Measurements from ENCODE around the gene SLC16A10. TPM values are rescaled to one million over a fixed set of nuclear protein-coding genes. Genes with fewer than 3 reads are reported as not detected.

The SLC16A10 gene
- polyA plus RNA-seq, 1 donor (not counting 4 experiments of a cell fraction or from before 2014, with no cell fraction given), result not detected

GRCh38 chr6:111215131-111215530 is 127.8 kb downstream of the SLC16A10 start:
- Histone ChIP-seq H3K27ac (ENCODE audit: control insufficient read depth, insufficient read depth, low read length) (no peak overlapping the region), H3K4me2 (ENCODE audit: control insufficient read depth, extremely low read depth, insufficient read depth, low read depth, low read length) (no peak overlapping the region), H4K20me1 (ENCODE audit: control insufficient read depth, extremely low read depth, insufficient read depth, low read length) (no peaks in the 10 kb centered on the region), H3K27me3 (ENCODE audit: control insufficient read depth, extremely low read depth, insufficient read depth, low read length) (no peaks in the 10 kb centered on the region), H3K9me3 (ENCODE audit: control insufficient read depth, low read depth, low read length) (no peaks in the 10 kb centered on the region), H3K79me2 (ENCODE audit: control insufficient read depth, insufficient read depth, low read length) (no peaks in the 10 kb centered on the region), H2AFZ (ENCODE audit: control insufficient read depth, low read length) (no peak overlapping the region), H3K9ac (ENCODE audit: control insufficient read depth, extremely low read depth, insufficient read depth, low read length) (no peak overlapping the region), H3K36me3 (ENCODE audit: control insufficient read depth in 2 of 2, extremely low read depth in 1 of 2, insufficient read depth in 2 of 2, low read length in 2 of 2) (no peaks in the 10 kb centered on the region), H3K4me3 (ENCODE audit: control insufficient read depth in 2 of 3, extremely low read depth in 1 of 3, insufficient read depth in 2 of 3, low read depth in 1 of 3, low read length in 3 of 3) (no peak overlapping the region), H3K9me1 (ENCODE audit: control insufficient read depth, extremely low read depth, insufficient read depth, low read length) (no peaks in the 10 kb centered on the region), H3K4me1 (ENCODE audit: control insufficient read depth, extremely low read depth, insufficient read depth, low read length) (no peaks in the 10 kb centered on the region)
- dilution Hi-C loops (cut with MboI; ENCODE audit: extremely low pct_ligation_motif_present, low sequenced_read_pairs), result loop anchor here (25.0 kb wide), 1 partner anchor 178 kb away; no protein-coding TSS in a partner anchor
- no peak for TF ChIP-seq EZH2 (IDR thresholded peaks at IDR 0.05; ENCODE audit: low read length)
- TF ChIP-seq CTCF (optimal IDR thresholded peaks at IDR 0.05 in 1 of 3, IDR thresholded peaks at IDR 0.05 in 1 of 3, conservative IDR thresholded peaks at IDR 0.05 in 1 of 3; ENCODE audit: extremely low read depth in 1 of 3, insufficient read depth in 2 of 3, low read length in 3 of 3), result no peak
- FAIRE-seq (no peak), DNase-seq (ENCODE audit: low read depth, low spot score) (no peak)

DNA sequence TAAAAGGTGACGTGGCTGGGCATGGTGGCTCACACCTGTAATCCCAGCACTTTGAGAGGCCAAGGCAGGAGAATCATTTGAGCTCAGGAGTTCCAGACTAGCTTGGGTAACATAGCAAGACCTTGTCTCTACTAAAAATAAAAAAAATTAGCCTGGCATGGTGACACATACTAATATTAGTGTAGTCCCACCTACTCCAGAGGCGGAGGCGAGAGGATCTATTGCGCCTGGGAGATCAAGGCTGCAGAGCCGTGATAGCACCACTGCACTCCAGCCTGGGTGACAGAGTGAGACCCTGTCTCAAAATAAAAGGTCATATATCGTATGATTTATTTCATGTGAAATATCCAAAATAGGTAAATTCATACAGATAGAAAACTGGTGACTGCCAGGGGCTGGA is 132.5 kb downstream of the SLC16A10 start:
- Histone ChIP-seq H3K79me2 (ENCODE audit: control insufficient read depth, insufficient read depth, low read length) (no peaks in the 10 kb centered on the region), H3K9ac (ENCODE audit: control insufficient read depth, extremely low read depth, insufficient read depth, low read length) (no peak overlapping the region), H3K27ac (ENCODE audit: control insufficient read depth, insufficient read depth, low read length) (no peak overlapping the region), H3K4me1 (ENCODE audit: control insufficient read depth, extremely low read depth, insufficient read depth, low read length) (no peaks in the 10 kb centered on the region), H3K4me2 (ENCODE audit: control insufficient read depth, extremely low read depth, insufficient read depth, low read depth, low read length) (no peak overlapping the region), H3K9me3 (ENCODE audit: control insufficient read depth, low read depth, low read length) (no peaks in the 10 kb centered on the region), H3K36me3 (ENCODE audit: control insufficient read depth in 2 of 2, extremely low read depth in 1 of 2, insufficient read depth in 2 of 2, low read length in 2 of 2) (no peaks in the 10 kb centered on the region), H3K27me3 (ENCODE audit: control insufficient read depth, extremely low read depth, insufficient read depth, low read length) (no peaks in the 10 kb centered on the region), H3K9me1 (ENCODE audit: control insufficient read depth, extremely low read depth, insufficient read depth, low read length) (no peaks in the 10 kb centered on the region), H2AFZ (ENCODE audit: control insufficient read depth, low read length) (no peak overlapping the region), H3K4me3 (ENCODE audit: control insufficient read depth in 2 of 3, extremely low read depth in 1 of 3, insufficient read depth in 2 of 3, low read depth in 1 of 3, low read length in 3 of 3) (no peak overlapping the region), H4K20me1 (ENCODE audit: control insufficient read depth, extremely low read depth, insufficient read depth, low read length) (no peaks in the 10 kb centered on the region)
- dilution Hi-C loops (cut with MboI; ENCODE audit: extremely low pct_ligation_motif_present, low sequenced_read_pairs), result loop anchor here (25.0 kb wide), 1 partner anchor 182 kb away; no protein-coding TSS in a partner anchor
- FAIRE-seq, result no peak
- no peak for TF ChIP-seq CTCF (optimal IDR thresholded peaks at IDR 0.05 in 1 of 3, IDR thresholded peaks at IDR 0.05 in 1 of 3, conservative IDR thresholded peaks at IDR 0.05 in 1 of 3; ENCODE audit: extremely low read depth in 1 of 3, insufficient read depth in 2 of 3, low read length in 3 of 3)
- TF ChIP-seq EZH2 (IDR thresholded peaks at IDR 0.05; ENCODE audit: low read length), result no peak
- no peak for DNase-seq (ENCODE audit: low read depth, low spot score)
